GM19099 (cell line): Measurements from ENCODE around the gene RNF213.

Experiments
- POLR2A ChIP-seq: IDR thresholded peaks from 3 replicates; pipeline ENCODE4 v1.6.1; 2011; ENCODE audit warnings: low read depth; ENCODE audit not compliant: insufficient read length; ENCODE audit errors: extremely low read depth

The RNF213 gene

GRCh38 chr17:80270836-80271235, 10.2 kb downstream of the RNF213 start:
- TF ChIP-seq POLR2A, result no peak

- TF ChIP-seq POLR2A, result no peak
Measured at GRCh38 chr17:80272366-80272765, 11.7 kb downstream of the RNF213 start.

GRCh38 chr17:80274331-80274730, 13.7 kb downstream of the RNF213 start:
- TF ChIP-seq POLR2A, result no peak

DNA sequence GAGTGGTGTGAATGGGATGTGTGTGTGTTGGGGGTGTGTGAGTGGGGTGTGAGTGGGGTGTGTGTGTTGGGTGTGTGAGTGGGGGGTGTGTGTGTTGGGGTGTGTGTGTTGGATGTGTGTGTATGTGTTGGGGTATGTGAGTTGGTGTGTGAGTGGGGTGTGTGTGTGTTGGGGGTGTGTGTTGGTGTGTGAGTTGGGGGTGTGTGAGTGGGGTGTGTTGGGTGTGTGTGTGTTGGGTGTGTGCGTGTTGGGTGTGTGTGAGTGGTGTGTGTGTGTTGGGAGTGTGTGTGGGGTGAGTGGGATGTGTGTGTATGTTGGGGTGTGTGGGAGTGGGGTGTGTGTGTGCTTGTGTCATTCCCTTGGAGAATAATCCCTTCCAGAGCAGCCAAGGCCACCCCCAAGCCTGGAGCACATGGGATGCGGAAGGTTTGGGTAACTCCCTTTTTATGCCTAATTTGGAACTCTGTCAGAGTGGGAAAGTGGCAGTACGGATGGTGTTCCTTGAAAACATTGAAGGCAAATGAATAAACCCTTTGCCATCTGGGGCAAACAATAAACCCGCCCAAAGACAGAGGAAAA, 14.3 kb downstream of the RNF213 start:
- no peak for TF ChIP-seq POLR2A

DNA sequence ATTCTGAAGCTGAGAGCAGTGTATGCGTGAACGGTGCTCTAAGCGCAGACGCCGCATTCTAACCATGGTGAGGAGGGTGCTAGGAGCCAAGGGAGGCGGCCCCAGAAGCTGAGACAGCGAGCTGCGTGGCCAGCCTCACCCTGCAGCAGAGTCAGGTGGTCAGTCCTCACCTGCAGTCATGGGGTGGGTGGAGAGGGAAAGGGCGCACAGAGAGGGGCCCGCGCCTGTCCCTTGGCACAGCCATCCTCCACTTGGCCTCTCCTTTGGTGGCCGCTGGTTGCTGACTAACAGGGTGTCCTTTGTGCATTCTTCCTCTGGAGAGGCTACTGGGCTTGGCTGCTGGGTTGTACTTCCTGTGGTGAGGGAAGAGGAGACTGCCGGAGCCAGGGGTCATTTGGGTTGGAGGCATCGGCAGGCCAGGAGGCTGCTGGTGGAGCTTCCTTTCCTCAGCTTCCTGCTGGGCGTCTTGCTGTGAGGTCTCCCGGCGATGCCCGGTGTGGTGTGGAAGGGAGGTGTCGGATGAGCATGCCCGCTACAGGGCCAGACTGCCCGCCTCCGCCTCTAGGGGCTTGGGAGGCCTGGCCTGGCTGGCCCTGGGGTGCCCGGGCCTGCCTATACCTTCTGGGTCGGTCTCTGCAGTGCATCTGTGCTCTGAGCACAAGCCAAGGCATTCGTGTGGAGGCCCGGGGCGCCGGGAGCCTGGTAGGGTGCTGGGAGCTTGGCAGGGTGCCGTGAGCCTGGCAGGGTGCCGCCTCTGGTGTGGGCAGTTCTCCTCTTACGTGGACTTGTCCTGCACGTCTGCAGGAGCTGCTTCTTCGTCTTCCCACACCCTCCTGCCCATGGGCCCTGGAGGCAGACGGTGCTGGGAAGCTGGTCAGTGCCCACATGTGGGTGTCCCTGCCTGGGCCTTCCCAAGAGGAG, 17.4 kb downstream of the RNF213 start:
- TF ChIP-seq POLR2A, result peak; percentile 15

DNA sequence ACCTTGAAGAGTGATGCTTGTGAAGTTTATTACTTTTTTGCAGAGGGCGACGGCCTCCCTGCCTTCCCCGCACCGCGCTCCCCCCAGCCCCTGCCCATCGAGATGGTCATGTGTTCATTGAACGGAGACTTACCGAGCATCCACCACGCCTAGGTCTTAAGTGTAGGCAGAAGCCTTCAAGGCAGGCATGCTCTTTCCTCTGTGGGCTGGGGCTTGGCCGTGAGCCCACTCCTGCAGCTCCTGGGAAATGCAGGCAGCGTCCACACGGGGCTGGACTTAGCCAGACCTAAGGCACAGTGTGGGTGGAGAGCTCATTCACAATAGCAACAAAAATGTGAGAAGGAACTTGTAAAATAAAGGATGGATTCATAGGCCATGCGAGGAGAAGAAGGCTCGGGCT, 19.2 kb downstream of the RNF213 start:
- no peak for TF ChIP-seq POLR2A

- no peak for TF ChIP-seq POLR2A
Measured at GRCh38 chr17:80281516-80281915, 20.9 kb downstream of the RNF213 start.

GRCh38 chr17:80283116-80283852, 22.6 kb downstream of the RNF213 start:
- peak; percentile 32 for TF ChIP-seq POLR2A

- TF ChIP-seq POLR2A, result no peak
Measured at GRCh38 chr17:80284631-80285030, 24.0 kb downstream of the RNF213 start.

DNA sequence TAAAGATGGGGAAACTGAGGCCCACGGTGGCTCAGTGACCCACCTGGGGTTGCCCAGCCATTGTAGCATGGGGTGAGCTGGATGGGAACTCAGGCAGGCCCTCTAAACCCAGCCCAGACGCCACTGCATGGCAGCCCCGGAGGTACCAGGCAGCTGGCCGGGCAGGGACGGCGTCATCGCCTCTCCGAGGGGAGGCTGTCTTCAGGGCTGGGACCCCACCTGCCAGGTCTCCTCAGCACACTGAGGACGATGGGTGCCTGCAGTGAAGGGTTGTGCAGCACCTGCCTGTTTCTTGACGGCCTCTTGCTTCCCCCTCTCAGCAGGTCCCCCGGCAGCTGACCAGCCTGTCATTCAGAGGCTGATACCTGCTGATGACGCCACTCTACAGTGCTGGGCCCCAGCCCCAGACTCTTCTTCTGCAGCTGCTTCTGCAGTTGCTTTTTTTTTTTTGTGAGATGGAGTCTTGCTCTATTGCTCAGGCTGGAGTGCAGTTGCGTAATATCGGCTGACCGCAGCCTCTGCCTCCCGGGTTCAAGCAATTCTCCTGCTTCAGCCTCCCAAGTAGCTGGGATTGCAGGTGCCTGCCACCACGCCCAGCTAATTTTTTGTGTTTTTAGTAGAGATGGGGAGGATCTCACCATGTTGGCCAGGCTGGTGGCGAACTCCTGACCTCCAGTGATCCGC, 24.7 kb downstream of the RNF213 start:
- TF ChIP-seq POLR2A, result no peak

GRCh38 chr17:80286638-80286960, 25.9 kb downstream of the RNF213 start:
- no peak for TF ChIP-seq POLR2A

GRCh38 chr17:80287038-80287437, 26.4 kb downstream of the RNF213 start:
- TF ChIP-seq POLR2A, result no peak

DNA sequence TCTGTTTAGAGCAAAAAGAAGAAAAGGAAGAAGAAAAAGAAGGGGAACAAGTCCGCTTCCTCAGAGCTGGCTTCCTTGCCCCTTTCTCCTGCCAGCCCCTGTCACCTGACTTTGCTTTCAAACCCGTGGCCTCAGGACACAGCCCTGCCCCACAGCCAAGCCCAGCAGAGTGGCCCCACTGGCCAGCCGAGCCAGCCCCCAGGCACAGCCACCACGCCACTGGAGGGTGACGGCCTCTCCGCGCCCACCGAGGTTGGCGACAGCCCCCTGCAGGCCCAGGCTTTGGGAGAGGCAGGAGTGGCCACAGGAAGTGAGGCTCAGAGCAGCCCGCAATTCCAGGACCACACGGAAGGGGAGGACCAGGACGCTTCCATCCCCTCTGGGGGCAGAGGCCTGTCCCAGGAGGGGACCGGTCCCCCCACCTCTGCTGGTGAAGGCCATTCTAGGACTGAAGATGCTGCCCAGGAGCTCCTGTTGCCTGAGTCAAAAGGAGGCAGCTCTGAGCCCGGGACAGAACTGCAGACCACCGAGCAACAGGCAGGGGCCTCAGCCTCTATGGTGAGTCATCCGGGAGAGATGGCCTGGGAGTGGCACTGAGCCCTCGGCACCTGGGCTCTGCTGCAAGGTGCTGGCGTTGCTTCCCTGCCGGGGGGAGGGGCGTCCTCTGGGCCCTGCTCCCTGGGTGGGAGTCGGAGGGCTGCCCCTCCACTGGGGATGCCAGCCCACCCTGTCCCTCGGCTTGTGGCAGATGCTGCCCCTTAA, 27.3 kb downstream of the RNF213 start:
- no peak for TF ChIP-seq POLR2A

- no peak for TF ChIP-seq POLR2A
Measured at GRCh38 chr17:80289616-80290015, 29.0 kb downstream of the RNF213 start.

DNA sequence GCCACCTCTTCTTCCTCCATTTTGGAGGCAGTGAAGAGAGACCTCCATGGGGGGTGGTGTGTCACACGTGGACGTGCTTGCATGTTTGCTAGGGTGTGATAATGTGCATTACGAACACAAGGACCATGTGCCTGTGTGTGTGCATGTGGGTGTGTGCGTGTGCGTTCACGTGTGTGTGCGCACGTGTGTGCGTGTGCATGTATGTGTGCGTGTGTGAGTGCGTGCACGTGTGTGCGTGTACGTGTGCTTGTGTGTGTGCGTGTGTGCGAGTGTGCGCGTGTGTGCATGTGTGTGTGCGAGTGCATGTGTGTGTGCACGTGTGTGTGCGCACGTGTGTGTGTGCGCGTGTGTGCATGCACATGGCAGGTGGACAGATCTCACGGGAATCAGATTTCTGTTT, 29.5 kb downstream of the RNF213 start:
- no peak for TF ChIP-seq POLR2A

DNA sequence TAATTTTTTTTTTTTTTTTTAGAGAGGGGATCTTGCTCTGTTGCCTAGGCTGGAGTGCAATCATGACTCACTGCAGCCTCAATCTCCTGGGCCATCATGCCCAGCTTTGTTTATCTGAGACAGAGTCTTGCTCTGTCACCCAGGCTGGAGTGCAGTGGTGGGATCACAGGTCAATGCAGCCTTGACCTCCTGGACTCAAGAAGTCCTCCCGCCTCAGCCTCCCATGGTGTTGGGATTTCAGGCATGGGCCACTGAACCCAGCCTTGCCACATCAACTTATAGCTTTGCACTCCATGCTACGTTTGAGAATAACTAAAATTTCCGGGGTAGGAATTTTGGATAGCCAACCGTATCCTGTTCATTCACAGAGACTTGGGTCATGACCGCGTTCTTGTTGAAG, 30.6 kb downstream of the RNF213 start:
- TF ChIP-seq POLR2A, result no peak
